Measurements from ENCODE around the gene ZNF148.
A peak's percentile ranks its signal among the peaks of the same experiment; 100 is the strongest.

ZNF148 gene

DNA sequence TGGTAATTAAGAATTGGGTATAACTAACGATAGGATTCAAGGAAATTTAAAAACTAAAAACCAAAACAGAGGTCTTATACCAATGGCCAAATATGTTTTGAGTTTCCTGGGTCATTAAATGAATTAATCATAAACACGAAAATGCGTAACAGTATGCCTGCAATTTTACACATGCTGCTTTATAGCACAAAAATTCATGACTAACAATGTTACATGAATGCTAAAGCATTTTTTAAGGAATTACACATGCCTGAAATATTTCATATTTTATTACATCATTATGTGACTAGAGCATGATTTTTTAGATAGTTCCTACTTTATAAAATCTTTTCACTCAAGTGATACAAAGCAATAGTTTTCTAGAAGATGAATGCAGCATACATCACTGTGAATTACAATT is 74.7 kb downstream of the ZNF148 start:
- no peak for FAIRE-seq
- DNase-seq (ENCODE audit: extremely low spot score, insufficient read length, low read depth) = no peak

DNA sequence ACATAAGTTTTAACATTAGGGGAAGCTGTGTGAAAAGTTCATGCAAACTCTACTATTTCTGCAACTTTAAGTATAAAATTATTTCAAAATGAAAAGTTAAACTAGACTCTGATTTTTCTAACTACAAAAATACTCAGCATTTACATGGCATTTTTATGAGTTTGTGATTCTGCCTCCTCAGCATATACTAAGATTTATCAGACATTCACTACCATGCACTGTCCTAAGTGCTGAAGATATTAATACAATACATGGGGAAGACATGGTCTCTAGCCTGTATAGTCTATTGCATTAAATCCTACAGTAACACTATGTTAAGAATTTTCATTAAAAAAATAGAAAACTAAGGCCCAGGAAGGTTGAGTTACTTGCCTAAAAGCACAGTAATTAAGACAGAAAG is 80.7 kb downstream of the ZNF148 start:
- DNase-seq (ENCODE audit: extremely low spot score, insufficient read length, low read depth) = no peak
- FAIRE-seq = no peak

GRCh38 chr3:125292015-125292414 is 83.1 kb downstream of the ZNF148 start:
- DNase-seq (ENCODE audit: extremely low spot score, insufficient read length, low read depth) = no peak
- peak; percentile 42 for FAIRE-seq

DNA sequence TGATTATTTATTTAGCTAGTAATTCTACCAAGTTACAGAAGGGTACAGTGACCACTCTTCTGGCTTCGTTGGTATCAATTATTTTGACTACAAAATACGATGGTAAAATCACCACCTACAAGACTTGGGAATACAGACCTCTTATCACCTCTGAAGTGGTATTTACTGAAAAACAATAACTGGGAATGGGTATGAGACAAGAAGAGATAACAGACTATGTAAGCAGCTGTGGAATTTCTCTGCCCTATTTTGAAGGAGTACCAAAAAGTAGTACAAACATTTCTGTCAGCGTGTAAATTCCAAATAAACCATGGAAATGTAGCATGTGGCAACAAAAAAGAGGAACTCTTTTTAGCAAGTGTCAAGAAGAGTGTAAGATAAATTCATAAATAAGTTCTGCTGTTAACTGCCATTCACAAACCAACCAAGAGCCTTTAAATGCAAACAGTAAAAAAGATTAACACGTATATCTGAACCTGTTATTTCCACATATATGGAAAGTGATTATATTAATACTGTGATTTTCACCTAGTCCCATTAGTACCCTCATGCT is 85.6 kb downstream of the ZNF148 start:
- FAIRE-seq = peak; percentile 59
- no peak for DNase-seq (ENCODE audit: extremely low spot score, insufficient read length, low read depth)

- no peak for DNase-seq (ENCODE audit: extremely low spot score, insufficient read length, low read depth)
- no peak for FAIRE-seq
These were observed 87.9 kb downstream of the ZNF148 start for GRCh38 chr3:125287248-125287647.

GRCh38 chr3:125281381-125281780 is 93.7 kb downstream of the ZNF148 start:
- no peak for FAIRE-seq

GRCh38 chr3:125280668-125281361 is 94.3 kb downstream of the ZNF148 start:
- no peak for DNase-seq (ENCODE audit: extremely low spot score, insufficient read length, low read depth)
- no peak for FAIRE-seq

More at GRCh38 chr3:125281381-125281780, 93.7 kb downstream of the ZNF148 start:
- no peak for DNase-seq (ENCODE audit: extremely low spot score, insufficient read length, low read depth)

DNA sequence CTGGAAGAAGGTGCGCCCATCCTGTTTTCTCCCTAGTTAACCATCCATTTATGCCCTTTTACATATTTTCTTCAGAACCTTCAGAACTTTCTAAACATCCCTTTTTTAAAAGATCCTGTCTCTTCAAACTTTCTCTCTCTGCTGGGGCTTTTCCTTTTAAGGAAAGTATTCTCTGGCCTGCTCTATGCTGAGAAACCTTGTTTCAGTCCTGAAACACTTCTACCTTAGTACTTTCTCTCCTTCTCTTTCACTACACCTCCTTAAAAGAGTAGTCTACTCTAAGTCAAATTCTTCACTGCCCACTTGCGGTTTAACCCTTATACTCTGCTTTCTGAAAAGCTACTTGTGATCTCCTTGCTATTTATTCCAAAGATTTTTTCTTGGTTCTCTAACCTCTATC is 97.0 kb downstream of the ZNF148 start:
- DNase-seq (ENCODE audit: extremely low spot score, insufficient read length, low read depth) (no peak), FAIRE-seq (peak; percentile 63)

GRCh38 chr3:125271127-125271526 is 104.0 kb downstream of the ZNF148 start:
- no peak for DNase-seq (ENCODE audit: extremely low spot score, insufficient read length, low read depth)
- no peak for FAIRE-seq

DNA sequence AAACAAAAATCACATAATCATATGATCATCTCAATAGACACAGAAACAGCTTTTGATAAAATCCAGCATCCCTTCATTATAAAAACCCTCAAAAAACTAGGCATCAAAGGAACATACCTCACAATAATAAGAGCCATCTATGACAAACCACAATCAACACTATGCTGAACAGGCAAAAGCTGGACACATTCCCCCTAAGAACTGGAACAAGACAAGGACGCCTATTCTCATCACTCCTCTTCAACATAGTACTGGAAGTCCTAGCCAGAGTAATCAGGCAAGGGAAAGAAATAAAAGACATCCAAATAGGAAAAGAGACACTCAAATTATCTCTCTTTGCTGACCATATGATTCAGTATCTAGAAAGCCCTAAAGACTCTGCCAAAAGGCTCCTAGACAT is 107.7 kb downstream of the ZNF148 start:
- FAIRE-seq (no peak), DNase-seq (ENCODE audit: extremely low spot score, insufficient read length, low read depth) (no peak)

DNA sequence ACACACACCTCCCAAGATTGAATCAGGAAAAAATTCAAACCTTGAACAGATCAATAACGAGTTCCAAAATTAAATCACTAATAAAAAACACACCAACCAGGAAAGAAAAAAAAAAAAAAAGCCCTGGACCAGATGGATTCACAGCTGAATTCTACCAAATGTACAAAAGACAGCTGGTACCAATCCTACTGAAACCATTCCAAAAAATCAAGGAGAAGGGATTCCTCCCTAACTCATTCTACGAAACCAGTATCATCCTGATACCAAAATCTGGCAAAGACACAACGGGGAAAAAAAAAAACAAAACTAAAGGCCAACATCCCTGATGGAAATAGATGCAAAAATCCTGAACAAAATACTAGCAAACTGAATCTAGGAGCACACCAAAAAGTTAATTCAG is 108.2 kb downstream of the ZNF148 start:
- DNase-seq (ENCODE audit: extremely low spot score, insufficient read length, low read depth) (no peak), FAIRE-seq (peak; percentile 36)

GRCh38 chr3:125262161-125262560 is 113.0 kb downstream of the ZNF148 start:
- no peak for DNase-seq (ENCODE audit: extremely low spot score, insufficient read length, low read depth)
- FAIRE-seq = no peak

GRCh38 chr3:125261031-125261430 is 114.1 kb downstream of the ZNF148 start:
- no peak for FAIRE-seq
- no peak for DNase-seq (ENCODE audit: extremely low spot score, insufficient read length, low read depth)

DNA sequence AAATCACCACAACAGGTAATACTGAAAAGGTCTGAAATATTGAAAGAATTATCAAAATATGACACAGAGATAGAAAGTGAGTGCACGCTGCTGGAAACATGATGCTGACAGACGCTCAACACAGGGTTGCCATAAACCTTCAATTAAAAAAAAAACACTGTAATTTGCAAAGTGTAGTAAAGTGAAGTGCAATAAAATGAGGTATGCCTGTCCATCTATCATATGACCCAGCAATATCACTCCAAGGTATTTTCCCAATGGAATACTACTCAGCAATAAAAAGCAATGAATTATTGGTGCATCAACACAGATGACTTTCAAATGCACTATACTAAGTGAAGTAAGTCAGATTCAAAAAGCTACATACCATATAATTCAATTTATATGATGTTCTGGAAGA is 115.0 kb downstream of the ZNF148 start:
- FAIRE-seq (no peak), DNase-seq (ENCODE audit: extremely low spot score, insufficient read length, low read depth) (no peak)

DNA sequence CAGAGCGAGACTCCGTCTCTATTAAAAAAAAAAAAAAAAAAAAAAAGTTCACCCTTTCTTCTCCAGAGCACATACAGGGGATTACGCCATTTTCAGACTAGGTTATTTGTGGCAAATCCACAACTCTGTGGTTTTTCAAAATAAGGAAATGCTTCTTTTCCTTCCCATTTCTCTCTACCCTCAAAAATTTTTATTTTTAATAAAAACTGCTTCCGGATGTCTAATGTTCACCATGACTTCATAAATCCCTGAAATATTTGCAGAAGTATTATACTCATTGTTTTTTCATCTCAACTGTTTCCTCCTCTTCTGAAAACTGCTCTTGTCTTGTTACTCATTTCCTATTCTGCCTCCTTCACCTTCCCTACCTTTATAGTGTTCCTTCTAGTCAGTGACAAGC is 117.6 kb downstream of the ZNF148 start:
- FAIRE-seq = no peak
- DNase-seq (ENCODE audit: extremely low spot score, insufficient read length, low read depth) = no peak

GRCh38 chr3:125256675-125257074 is 118.5 kb downstream of the ZNF148 start:
- DNase-seq (ENCODE audit: extremely low spot score, insufficient read length, low read depth) (no peak), FAIRE-seq (no peak)

DNA sequence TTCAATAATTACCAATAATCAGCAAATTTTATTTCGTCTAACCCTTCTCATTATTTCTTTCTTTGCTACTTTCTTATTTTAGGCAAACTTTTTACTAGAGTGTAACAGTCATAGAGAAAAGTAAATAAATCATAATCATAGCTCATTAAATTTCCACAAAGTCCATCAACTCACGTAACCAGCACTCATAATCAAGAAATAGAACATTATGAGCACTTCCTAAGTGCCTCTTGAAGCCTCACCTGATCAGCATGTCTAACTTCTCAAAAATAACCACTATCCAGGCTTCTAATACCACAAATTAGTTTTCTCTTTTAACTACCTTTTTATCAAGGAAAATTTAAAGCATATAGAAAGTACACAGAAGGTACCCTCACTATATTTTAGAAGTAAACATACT is 124.2 kb downstream of the ZNF148 start:
- no peak for FAIRE-seq
- no peak for DNase-seq (ENCODE audit: extremely low spot score, insufficient read length, low read depth)

- FAIRE-seq = no peak
These were observed 128.9 kb downstream of the ZNF148 start for GRCh38 chr3:125246237-125246636.

GRCh38 chr3:125245521-125245920 is 129.6 kb downstream of the ZNF148 start:
- DNase-seq (ENCODE audit: extremely low spot score, insufficient read length, low read depth) = no peak
- FAIRE-seq = no peak

More at GRCh38 chr3:125246237-125246636, 128.9 kb downstream of the ZNF148 start:
- DNase-seq (ENCODE audit: extremely low spot score, insufficient read length, low read depth) = no peak

GRCh38 chr3:125240496-125240895 is 134.6 kb downstream of the ZNF148 start:
- FAIRE-seq (no peak), DNase-seq (ENCODE audit: extremely low spot score, insufficient read length, low read depth) (no peak)

- FAIRE-seq (peak; percentile 18), DNase-seq (ENCODE audit: extremely low spot score, insufficient read length, low read depth) (no peak)
These were observed 135.9 kb downstream of the ZNF148 start for GRCh38 chr3:125239266-125239665.

GRCh38 chr3:125238759-125239158 is 136.4 kb downstream of the ZNF148 start:
- DNase-seq (ENCODE audit: extremely low spot score, insufficient read length, low read depth) (no peak), FAIRE-seq (no peak)

All from GM18507 (cell line).